HCT116 (cell line): ENCODE results near the gene SDC1. TPM values are rescaled to one million over a fixed set of nuclear protein-coding genes. Genes with fewer than 3 reads are reported as not detected.

Experiments used
- CEBPB ChIP-seq: IDR thresholded peaks from 2 replicates; pipeline ENCODE4 v1.6.1; 2012; ENCODE audit warnings: low read depth
- ELF1 ChIP-seq: IDR thresholded peaks from 2 replicates; pipeline ENCODE4 v1.6.1; 2012; ENCODE audit warnings: low read depth, borderline replicate concordance
- EZH2phosphoT487 ChIP-seq: fragments of 200-600 bp; IDR thresholded peaks from 2 replicates; pipeline ENCODE4 v1.6.1; 2018; ENCODE audit warnings: antibody characterized with exemption, borderline replicate concordance
- POLR2AphosphoS5 ChIP-seq: IDR thresholded peaks from 2 replicates; pipeline ENCODE4 v1.6.1; 2011; ENCODE audit warnings: mild to moderate bottlenecking, low read depth, low read length, moderate library complexity
- RAD21 ChIP-seq: IDR thresholded peaks from 2 replicates; pipeline ENCODE4 v1.6.1; 2012; ENCODE audit warnings: low read depth, mild to moderate bottlenecking
- SP1 ChIP-seq: IDR thresholded peaks from 2 replicates; pipeline ENCODE4 v1.6.1; 2012; ENCODE audit warnings: low read depth
- ZFX ChIP-seq: fragments of 450-650 bp; IDR thresholded peaks from 2 replicates; pipeline ENCODE4 v1.6.1; 2017
- total RNA-seq: library from RNA; stranded (reverse); gene quantifications from one replicate; pipeline ENCODE4 v1.2.1, GENCODE V29; 2021; ENCODE audit not compliant: unreplicated experiment
- TF ChIP-seq, protein P1 (sequence below): IDR thresholded peaks from 2 replicates; pipeline ENCODE4 v1.6.1; 2012; ENCODE audit warnings: low read depth
- TF ChIP-seq, protein P2 (sequence below): IDR thresholded peaks from 2 replicates; pipeline ENCODE4 v1.6.1; 2011; ENCODE audit warnings: mild to moderate bottlenecking, low read length, moderate library complexity; ENCODE audit not compliant: insufficient replicate concordance; ENCODE audit errors: extremely low read depth
- TF ChIP-seq, protein P3 (sequence below): IDR thresholded peaks from 2 replicates; pipeline ENCODE4 v1.6.1; 2012

Gene SDC1
- total RNA-seq, 1 experiment from 2014 or later = 32.0 TPM

DNA sequence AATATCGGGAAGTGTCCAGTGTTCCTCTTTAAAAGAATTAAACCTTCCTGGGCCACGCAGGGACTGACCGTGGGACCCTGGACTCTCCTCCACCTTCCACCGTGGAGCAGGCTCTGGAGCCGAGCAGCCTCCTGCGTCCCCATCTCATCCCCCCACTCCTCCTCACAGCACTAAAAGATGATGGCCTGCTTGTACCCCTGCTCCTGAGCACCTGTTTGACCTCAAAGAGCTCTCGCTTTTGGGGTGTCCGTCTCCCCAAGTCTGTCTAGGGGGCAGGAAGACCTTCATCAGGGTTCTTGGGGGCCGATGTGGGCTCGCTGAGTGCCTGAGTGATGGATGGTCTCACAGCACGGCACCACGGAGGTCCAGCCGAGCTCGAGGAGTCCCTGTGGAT is 1.2 kb upstream of the SDC1 start (continued):
- TF ChIP-seq, protein P1, sequence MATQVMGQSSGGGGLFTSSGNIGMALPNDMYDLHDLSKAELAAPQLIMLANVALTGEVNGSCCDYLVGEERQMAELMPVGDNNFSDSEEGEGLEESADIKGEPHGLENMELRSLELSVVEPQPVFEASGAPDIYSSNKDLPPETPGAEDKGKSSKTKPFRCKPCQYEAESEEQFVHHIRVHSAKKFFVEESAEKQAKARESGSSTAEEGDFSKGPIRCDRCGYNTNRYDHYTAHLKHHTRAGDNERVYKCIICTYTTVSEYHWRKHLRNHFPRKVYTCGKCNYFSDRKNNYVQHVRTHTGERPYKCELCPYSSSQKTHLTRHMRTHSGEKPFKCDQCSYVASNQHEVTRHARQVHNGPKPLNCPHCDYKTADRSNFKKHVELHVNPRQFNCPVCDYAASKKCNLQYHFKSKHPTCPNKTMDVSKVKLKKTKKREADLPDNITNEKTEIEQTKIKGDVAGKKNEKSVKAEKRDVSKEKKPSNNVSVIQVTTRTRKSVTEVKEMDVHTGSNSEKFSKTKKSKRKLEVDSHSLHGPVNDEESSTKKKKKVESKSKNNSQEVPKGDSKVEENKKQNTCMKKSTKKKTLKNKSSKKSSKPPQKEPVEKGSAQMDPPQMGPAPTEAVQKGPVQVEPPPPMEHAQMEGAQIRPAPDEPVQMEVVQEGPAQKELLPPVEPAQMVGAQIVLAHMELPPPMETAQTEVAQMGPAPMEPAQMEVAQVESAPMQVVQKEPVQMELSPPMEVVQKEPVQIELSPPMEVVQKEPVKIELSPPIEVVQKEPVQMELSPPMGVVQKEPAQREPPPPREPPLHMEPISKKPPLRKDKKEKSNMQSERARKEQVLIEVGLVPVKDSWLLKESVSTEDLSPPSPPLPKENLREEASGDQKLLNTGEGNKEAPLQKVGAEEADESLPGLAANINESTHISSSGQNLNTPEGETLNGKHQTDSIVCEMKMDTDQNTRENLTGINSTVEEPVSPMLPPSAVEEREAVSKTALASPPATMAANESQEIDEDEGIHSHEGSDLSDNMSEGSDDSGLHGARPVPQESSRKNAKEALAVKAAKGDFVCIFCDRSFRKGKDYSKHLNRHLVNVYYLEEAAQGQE = no peak
- TF ChIP-seq, protein P2, sequence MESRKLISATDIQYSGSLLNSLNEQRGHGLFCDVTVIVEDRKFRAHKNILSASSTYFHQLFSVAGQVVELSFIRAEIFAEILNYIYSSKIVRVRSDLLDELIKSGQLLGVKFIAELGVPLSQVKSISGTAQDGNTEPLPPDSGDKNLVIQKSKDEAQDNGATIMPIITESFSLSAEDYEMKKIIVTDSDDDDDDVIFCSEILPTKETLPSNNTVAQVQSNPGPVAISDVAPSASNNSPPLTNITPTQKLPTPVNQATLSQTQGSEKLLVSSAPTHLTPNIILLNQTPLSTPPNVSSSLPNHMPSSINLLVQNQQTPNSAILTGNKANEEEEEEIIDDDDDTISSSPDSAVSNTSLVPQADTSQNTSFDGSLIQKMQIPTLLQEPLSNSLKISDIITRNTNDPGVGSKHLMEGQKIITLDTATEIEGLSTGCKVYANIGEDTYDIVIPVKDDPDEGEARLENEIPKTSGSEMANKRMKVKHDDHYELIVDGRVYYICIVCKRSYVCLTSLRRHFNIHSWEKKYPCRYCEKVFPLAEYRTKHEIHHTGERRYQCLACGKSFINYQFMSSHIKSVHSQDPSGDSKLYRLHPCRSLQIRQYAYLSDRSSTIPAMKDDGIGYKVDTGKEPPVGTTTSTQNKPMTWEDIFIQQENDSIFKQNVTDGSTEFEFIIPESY = no peak
- TF ChIP-seq, protein P3, sequence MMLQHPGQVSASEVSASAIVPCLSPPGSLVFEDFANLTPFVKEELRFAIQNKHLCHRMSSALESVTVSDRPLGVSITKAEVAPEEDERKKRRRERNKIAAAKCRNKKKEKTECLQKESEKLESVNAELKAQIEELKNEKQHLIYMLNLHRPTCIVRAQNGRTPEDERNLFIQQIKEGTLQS = no peak
- TF ChIP-seq RAD21 (no peak), CEBPB (no peak), SP1 (no peak), EZH2phosphoT487 (no peak), ZFX (no peak), ELF1 (no peak), POLR2AphosphoS5 (no peak)
- TF ChIP-seq, all 23 proteins: peak for 0
